ENCODE measurements around the gene ROBO2.

Gene ROBO2

DNA sequence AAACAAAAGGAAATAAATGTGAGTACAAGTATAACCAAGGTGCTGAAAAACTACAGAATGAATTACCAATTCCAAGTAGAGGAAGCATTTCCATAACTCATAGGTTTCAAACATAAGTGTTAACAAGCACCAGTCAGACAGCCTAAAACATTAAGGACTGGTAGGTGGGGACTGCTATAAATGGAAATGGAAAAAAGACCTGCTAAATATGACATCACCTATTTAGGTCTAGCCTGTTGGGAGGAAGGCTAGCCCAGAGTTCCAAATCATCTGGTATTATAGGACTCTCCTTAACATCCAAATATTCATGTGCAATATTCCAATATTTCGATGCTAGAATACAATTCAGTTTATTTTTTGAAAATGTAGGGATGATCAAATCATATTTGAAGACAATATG is 560.0 kb downstream of the ROBO2 start:
- H3K9me3 ChIP-seq (ENCODE audit: low read length): no peaks in the 10 kb centered on the region
- no peaks in the 10 kb centered on the region for H3K9me2 ChIP-seq (ENCODE audit: low read depth, low read length)
- no peak overlapping the region for H3K4me2 ChIP-seq (ENCODE audit: low read length)
- H3K27me3 ChIP-seq (ENCODE audit: insufficient read depth, low read length): no peaks in the 10 kb centered on the region
- no peak overlapping the region for H3K9ac ChIP-seq (ENCODE audit: low read length)
- no peaks in the 10 kb centered on the region for H3K4me1 ChIP-seq (ENCODE audit: insufficient read depth, low read length, severe bottlenecking)
- H3F3A ChIP-seq (ENCODE audit: insufficient read depth, low read length): no peaks in the 10 kb centered on the region
- H4K20me1 ChIP-seq (ENCODE audit: insufficient read depth, low read length): no peaks in the 10 kb centered on the region
- TF ChIP-seq CTCF (IDR thresholded peaks at IDR 0.05; ENCODE audit: low read length) (no peak), EZH2 (IDR thresholded peaks at IDR 0.05; ENCODE audit: borderline replicate concordance, low read length) (no peak)
- no peak overlapping the region for H3K27ac ChIP-seq (ENCODE audit: low read depth, low read length, poor library complexity, severe bottlenecking)
- no peak overlapping the region for H2AFZ ChIP-seq (ENCODE audit: low read length)
- H3K4me3 ChIP-seq (ENCODE audit: low read depth, low read length, poor library complexity, severe bottlenecking): no peak overlapping the region
- H3K36me3 ChIP-seq (ENCODE audit: insufficient read depth, low read length): no peaks in the 10 kb centered on the region
- H3K79me2 ChIP-seq (ENCODE audit: insufficient read depth, low read length): no peaks in the 10 kb centered on the region

DNA sequence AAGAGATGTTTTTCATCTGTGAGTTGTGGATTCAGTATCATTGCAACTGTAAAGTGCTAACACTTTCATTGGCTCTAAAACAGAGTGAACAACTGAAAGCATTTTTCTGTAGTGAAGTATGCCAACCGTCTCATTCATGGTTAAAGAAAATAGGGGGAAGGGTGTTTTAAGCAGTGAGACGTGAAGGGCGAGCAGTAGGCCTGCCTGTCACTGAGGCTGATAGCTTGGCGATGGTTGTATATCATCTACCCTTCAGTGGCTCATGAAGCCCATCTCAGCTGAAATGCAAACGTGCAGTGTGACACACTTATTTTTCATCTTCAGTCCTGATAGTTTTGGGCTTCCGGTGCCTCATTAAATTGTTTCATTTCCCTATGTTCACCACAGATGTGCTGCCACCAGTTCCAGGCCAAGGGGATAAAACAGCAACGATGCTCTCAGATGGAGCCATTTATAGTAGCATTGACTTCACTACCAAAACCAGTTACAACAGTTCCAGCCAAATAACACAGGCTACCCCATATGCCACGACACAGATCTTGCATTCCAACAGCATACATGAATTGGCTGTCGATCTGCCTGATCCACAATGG is 562.0 kb downstream of the ROBO2 start:
- no peak overlapping the region for H3K27ac ChIP-seq (ENCODE audit: low read depth, low read length, poor library complexity, severe bottlenecking)
- H3K4me3 ChIP-seq (ENCODE audit: low read depth, low read length, poor library complexity, severe bottlenecking): no peak overlapping the region
- H3F3A ChIP-seq (ENCODE audit: insufficient read depth, low read length): no peaks in the 10 kb centered on the region

DNA sequence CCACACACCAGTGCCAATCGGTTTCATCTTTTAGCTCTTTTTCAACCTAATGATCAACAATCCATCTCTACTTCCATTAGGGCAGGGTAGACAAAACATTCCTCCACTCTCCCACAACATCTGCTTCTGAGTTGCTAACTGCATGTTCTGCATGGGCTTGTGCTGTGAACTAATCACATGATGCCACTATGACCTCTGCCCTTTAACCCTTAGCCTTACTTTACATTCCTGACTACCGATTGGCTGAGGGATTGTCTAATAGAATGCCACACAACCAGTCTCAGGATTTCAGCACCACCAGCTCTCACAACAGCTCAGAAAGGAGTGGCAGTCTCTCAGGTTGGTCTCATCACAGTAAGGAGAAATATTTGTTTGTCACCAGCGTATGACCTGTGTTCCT is 562.8 kb downstream of the ROBO2 start:
- no peaks in the 10 kb centered on the region for H4K20me1 ChIP-seq (ENCODE audit: insufficient read depth, low read length)
- no peaks in the 10 kb centered on the region for H3K27me3 ChIP-seq (ENCODE audit: insufficient read depth, low read length)
- no peak overlapping the region for H3K4me2 ChIP-seq (ENCODE audit: low read length)
- no peak overlapping the region for H3K27ac ChIP-seq (ENCODE audit: low read depth, low read length, poor library complexity, severe bottlenecking)
- no peaks in the 10 kb centered on the region for H3K4me1 ChIP-seq (ENCODE audit: insufficient read depth, low read length, severe bottlenecking)
- no peaks in the 10 kb centered on the region for H3K79me2 ChIP-seq (ENCODE audit: insufficient read depth, low read length)
- H3F3A ChIP-seq (ENCODE audit: insufficient read depth, low read length): no peaks in the 10 kb centered on the region
- TF ChIP-seq EZH2 (IDR thresholded peaks at IDR 0.05; ENCODE audit: borderline replicate concordance, low read length) (no peak), CTCF (IDR thresholded peaks at IDR 0.05; ENCODE audit: low read length) (no peak)
- no peaks in the 10 kb centered on the region for H3K9me2 ChIP-seq (ENCODE audit: low read depth, low read length)
- no peak overlapping the region for H2AFZ ChIP-seq (ENCODE audit: low read length)
- no peaks in the 10 kb centered on the region for H3K9me3 ChIP-seq (ENCODE audit: low read length)
- H3K36me3 ChIP-seq (ENCODE audit: insufficient read depth, low read length): no peaks in the 10 kb centered on the region
- H3K9ac ChIP-seq (ENCODE audit: low read length): no peak overlapping the region
- no peak overlapping the region for H3K4me3 ChIP-seq (ENCODE audit: low read depth, low read length, poor library complexity, severe bottlenecking)

More for the DNA sequence above, 562.0 kb downstream of the ROBO2 start:
- Histone ChIP-seq H3K9ac (ENCODE audit: low read length) (no peak overlapping the region), H2AFZ (ENCODE audit: low read length) (no peak overlapping the region), H3K9me2 (ENCODE audit: low read depth, low read length) (no peaks in the 10 kb centered on the region), H4K20me1 (ENCODE audit: insufficient read depth, low read length) (no peaks in the 10 kb centered on the region), H3K4me2 (ENCODE audit: low read length) (no peak overlapping the region), H3K27me3 (ENCODE audit: insufficient read depth, low read length) (no peaks in the 10 kb centered on the region), H3K36me3 (ENCODE audit: insufficient read depth, low read length) (no peaks in the 10 kb centered on the region), H3K9me3 (ENCODE audit: low read length) (no peaks in the 10 kb centered on the region), H3K79me2 (ENCODE audit: insufficient read depth, low read length) (no peaks in the 10 kb centered on the region), H3K4me1 (ENCODE audit: insufficient read depth, low read length, severe bottlenecking) (no peaks in the 10 kb centered on the region)
- no peak for TF ChIP-seq CTCF (IDR thresholded peaks at IDR 0.05; ENCODE audit: low read length)
- no peak for TF ChIP-seq EZH2 (IDR thresholded peaks at IDR 0.05; ENCODE audit: borderline replicate concordance, low read length)
